Ramos (cell line): ENCODE measurements around the gene ENPP4.
"Not testable (repeated sequence)": the region's sequence is repeated elsewhere in the genome, so short reads cannot be mapped to it uniquely, and the experiment has no call there.

Experiments used
- in situ Hi-C: fragments of 300-500 bp; cut with MboI; formaldehyde crosslinking; loops from one replicate; pipeline ENCODE4 v1.14.3; 2022; ENCODE audit warnings: low sequenced_read_pairs; ENCODE audit not compliant: unreplicated experiment

The ENPP4 gene

DNA sequence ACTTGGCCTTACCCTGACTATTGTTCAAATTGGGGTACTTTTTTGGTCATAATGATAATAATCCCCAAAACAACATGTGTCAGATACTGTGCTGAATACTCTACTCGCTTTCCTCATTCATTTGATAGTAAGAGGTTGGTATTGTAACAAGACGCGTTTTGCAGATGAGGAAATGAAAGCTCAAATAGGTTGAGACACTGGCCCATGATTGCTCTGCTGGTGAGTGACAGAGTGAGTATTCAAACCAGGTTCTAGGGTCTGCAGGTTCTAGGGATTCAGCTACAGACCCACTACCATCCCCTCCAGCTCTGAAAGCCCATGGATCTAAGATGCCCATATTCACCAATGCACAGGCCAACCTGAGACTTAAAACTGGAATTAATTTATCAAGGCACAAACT is 1.3 kb upstream of the ENPP4 start:
- in situ Hi-C loops: no loop called here

DNA sequence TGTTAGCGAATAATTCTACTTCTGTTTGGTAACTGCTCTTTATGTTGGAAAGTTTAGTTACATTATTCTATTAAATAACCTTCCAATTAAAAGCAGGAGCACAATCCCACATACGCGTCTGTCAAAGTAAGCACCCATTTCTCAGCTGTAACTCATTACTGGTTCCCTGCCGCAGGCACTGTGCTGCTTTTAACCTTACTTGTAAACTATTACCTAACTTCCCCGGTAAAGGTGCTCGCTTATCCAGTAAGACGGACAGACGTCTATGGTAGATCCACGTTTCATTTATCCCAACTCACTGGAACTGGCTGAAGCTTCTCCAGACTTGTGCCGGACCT is 529 bp upstream of the ENPP4 start:
- in situ Hi-C loops: no loop called here

DNA sequence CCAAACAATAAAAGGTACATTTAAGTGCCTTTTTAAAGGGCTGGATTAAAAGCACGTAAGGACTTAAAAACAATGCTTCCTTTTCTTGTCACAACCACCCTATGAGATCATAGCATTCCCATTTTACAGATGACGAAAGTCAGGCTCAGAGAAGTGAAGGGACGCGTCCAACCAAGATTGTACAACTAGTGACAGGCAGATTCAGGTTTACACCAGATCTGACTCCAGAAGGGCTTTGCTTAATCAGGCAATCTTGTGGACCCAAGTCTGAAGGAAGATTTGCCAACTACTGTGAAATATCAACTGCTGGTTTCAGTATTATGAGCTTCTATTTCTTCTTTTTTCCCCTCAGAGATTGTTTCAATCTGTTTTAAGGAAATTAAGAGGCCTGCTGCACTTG is 877 bp downstream of the ENPP4 start:
- in situ Hi-C loops: no loop called here

DNA sequence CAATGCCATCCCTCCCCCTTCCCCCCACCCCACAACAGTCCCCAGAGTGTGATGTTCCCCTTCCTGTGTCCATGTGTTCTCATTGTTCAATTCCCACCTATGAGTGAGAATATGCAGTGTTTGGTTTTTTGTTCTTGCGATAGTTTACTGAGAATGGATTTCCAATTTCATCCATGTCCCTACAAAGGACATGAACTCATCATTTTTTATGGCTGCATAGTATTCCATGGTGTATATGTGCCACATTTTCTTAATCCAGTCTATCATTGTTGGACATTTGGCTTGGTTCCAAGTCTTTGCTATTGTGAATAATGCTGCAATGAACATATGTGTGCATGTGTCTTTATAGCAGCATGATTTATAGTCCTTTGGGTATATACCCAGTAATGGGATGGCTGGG is 1.5 kb downstream of the ENPP4 start:
- in situ Hi-C loops: not testable (repeated sequence)

DNA sequence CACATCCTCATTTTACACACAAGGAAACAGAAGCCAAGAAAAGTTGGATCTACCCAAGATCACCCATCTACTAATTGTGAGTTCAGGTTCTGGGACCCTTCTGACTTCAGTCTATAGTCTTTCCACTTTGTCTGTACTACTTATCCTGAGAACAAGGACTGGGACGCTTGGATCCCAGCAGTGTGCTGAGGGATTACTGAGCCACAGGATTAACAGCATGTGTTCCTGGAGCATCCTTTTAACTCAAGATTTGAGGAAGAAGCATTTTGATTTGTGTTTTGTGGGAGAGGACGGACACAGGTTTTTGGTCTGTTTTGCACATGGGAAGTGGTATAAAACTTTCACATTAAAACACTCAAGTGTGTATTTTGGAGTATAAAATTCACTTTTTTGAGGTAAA is 4.4 kb downstream of the ENPP4 start:
- in situ Hi-C loops: no loop called here

DNA sequence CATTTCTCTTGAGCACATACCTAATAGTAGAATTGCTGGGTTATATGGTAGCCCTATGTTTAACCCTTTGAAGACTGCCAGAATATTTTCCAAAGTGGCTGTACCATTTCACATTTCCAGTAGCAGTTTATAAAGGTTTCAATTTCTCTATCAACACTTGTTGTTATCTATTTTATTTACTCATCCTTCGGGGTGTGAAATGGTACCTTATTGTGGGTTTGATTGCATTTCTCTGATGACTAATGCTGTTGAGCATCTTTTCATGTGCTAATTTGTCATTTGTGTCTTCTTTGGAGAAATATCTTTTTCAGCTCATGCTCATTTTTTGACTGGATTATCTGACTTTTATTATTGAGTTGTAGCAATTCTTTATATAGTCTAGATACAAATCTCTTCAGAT is 5.4 kb downstream of the ENPP4 start:
- in situ Hi-C loops: no loop called here

DNA sequence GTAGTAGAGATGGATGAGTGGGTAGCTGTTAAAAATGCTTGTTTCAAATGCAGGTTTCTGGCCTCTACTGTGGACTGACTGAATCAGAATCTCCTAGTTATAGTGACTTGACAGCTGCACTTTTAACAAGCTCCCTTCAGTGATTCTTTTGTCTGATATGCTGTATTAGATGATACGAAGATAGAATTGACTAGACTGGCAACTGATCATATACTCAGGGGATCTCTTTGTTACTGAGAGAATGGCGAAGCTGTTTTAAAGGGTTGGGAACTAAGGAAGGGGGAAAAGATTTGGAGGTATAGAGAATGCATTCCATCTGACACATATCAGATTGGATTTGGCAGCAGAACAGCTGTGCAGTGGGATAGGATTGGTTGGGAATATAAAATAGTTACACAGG is 7.0 kb downstream of the ENPP4 start:
- in situ Hi-C loops: no loop called here

DNA sequence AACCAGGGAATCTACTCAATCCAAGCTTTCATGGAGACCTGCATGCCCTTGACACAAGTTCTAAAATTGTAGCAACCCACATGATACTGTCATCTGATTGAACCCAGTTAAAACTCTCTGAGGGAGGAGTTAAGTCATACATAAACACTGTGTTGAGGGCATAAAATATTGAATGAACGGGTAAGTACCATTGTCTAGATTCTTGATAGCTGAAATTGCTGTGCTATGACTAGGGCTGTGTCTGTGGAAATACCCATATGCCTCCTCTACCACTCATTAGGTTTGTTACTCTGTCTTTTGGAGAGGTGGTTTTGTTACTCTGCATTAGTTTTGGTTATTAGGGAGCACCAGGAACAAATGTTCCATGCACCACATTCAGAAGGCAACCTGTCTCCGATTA is 7.6 kb downstream of the ENPP4 start:
- in situ Hi-C loops: no loop called here

DNA sequence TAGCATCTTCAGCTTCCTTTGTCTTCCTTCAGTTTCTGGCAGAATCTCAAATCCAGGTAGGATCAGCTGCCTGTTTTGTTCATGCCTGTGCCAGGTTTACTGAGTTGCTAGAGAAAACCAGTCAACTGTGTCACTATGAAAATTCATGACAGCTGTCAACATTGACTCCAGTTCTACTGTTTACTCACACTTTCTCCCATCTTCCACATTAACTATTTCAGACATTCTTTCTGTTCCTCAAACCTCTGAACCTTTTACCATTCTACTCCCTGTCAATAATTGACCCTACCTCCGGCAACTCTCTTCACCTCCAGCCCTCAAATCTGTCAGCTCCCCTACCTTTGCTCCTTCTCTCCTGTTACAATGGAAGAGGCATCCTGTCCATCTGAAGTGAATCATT is 8.5 kb downstream of the ENPP4 start:
- in situ Hi-C loops: no loop called here

DNA sequence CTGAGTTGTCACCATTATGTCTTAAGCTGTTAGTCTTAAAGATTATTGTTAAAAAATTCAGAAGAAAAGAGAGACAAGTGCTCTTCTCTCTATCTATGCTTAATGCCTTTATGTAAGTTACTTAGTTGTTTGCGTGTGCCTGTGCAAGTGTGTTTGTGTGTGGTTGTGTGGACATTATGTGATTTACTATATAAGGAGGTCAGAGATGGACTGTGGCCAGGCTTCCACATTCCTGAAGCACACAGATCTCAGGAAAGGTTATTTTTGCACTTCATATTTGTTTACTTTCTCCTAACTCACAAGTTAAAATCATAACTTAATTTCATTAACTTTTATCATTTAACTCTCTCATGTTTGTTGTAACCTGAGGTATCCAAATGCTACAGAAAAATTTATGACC is 14.5 kb downstream of the ENPP4 start:
- in situ Hi-C loops: no loop called here

DNA sequence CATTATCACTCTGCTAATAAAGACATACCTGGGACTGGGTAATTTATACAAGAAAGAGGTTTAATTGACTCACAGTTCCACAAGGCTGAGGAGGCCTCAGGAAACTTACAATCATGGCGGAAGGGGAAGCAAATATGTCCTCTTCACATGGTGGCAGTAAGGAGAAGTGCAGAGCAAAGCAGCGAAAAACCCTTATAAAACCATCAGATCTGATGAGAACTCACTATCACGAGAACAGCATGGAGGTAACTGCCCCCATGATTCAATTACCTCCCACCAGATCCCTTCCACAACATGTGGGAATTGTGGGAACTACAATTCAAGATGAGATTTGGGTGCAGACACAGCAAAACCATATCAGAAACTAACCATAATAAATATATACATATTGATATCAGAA is 19.3 kb downstream of the ENPP4 start:
- in situ Hi-C loops: not testable (repeated sequence)

DNA sequence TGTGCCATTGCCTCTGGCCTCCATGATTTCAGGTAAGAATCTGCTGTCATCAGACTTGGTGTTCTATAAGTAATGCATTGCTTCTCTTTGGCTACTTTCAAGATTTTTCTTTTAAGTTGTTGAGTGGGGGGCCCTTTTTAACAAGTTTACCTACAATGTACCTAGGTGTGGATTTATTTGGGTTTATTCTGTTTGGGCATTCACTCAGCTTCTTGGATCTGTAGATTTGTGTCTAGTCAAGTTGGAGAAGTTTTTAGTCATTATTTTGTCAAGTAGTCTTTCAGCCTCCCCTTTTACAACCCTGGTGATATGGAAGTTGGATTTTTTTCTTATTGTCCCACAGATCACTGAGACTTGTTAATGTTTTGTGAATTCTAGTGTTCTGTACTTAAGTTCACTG is 26.9 kb downstream of the ENPP4 start:
- in situ Hi-C loops: no loop called here

DNA sequence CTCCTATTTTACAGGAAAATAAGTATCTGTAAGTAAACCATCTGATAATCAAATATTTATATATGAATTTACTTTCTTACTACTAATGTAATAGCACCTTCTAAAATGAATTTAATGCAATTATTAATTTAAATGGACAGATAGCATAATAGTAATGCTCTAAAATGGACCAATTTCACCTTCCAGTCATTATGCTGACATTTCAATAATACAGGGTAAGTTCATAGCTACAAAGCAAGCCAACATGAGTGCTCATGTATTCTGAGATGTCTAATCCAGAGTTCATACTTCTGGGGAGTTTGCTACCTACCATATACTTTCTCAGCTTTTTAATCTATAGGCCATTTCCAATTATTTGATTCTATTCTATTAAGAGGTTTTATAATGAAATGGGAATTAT is 29.4 kb downstream of the ENPP4 start:
- in situ Hi-C loops: no loop called here

DNA sequence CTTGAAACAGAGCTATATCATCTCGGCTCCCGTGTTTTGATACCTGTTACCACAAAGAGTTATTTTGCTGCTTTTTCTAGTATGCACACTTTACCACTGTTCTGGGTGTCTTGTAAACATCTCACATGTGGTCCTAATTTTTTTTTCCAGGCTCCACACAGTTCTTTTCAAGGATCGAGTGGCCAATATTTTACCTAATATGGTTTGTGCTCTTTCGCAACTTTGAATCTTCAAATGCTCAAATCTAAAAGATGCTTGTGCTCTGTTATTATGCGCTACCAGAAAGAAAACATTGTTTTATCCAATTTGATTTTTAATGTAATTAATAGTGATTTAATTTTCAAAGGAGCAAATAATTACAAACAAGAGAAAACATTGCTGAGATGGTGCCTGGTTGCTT is 30.3 kb downstream of the ENPP4 start:
- in situ Hi-C loops: no loop called here

DNA sequence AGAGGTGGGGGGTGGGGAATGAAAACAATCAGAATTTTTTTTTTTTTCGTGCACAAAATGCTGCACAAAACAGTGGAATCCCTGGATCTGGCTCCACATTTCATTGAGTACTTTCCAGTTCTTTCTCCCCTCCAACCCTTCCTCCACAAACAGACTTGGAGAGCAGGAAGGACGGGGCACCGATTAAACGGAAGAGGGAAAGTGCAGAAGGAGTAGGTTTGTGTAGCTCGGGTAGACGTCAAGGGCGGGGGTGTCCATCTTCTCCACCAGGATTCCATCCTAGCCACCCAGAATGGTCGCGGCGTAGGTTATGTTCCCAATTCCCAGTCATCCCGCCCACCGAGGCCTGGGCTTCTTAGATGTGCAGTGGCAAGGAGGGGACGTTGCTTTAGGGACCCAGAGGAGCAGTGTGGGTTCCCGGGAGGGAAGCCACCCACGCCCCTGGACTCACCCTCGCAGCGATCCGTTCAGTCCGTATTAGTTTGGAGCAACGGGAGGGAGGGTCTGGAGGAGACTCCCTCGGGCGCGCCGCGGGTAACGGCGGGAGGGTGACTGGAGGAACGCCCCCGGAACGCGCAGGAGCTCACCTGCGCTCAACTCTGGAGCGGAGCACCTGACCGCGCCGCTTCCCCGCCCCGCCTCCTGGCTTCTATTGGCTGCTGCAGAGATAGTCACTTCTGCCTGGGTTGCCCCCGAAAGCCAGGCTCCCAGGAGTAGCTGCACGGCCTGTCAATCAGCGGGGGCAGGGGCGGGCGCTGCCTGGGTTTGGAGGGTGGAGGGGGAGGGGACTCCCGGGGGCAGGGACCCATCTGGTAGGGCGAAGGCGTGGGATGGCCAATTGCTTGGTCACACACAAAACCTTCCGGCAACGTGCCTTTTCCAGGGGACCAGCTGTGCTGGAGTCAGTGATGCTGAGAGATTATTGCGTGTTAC is 40.8 kb downstream of the ENPP4 start, which contains the start of gene ENPP5:
TSS of gene ENPP5 (minus strand) at position 624 of the 933 bp plus-strand sequence. CDS start 2,718 bp downstream, outside the sequence.
- in situ Hi-C loops: no loop called here

DNA sequence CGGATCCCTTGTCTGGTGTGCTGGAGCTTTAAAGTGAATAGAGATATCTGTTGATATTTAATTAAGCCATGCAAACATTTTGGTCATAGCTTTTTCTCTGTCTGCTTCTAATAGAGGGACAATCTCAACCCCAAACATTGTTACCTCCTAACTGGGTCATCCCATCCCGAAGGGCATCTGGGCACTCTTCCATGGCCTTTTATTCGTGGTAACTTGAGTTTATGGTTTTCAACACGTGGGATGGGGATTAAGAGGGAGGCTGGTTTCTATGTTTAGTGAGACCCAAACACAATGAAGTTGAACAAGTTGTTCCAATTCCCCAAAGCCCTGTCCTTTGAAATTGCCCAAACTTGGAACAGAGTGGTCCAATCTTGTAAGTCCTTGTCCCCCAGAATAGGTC is 42.4 kb downstream of the ENPP4 start:
- in situ Hi-C loops: no loop called here

DNA sequence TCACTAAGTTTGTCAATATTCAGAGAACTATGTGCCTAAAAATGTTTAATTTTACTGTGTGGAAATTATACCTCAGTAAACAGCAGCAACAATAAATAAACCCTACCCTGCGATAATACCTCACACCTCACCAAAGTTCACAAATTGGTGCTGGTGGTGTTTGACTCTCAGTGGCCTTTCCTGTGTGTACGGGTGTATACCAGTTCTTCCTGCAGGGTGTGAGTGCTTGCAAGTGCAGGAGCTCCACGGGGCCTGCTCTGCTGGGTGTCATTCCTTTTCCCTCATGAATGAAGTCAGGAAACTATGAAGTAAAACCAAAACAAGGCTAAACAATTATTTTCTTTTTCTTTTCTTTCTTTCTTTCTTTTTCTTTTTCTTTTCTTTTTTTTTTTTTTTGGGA is 45.1 kb downstream of the ENPP4 start:
- in situ Hi-C loops: no loop called here

DNA sequence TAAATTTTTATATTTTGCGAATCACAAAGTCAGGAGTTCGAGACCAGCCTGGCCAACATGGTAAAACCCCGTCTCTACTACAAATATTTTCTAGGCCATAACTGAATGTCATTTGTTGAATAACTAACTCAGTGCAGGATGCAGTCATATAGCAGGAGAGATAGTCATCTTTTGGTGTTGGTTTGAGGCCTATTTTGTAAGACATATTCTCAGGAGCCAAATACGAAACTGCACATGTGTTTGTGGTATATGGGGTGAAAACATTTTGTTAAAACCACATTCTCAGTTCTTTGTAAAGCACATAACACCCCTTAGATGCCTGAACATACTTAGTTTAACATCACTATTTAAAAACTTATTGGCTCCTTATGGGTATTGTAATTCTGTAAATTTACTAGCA is 45.7 kb downstream of the ENPP4 start:
- in situ Hi-C loops: no loop called here

DNA sequence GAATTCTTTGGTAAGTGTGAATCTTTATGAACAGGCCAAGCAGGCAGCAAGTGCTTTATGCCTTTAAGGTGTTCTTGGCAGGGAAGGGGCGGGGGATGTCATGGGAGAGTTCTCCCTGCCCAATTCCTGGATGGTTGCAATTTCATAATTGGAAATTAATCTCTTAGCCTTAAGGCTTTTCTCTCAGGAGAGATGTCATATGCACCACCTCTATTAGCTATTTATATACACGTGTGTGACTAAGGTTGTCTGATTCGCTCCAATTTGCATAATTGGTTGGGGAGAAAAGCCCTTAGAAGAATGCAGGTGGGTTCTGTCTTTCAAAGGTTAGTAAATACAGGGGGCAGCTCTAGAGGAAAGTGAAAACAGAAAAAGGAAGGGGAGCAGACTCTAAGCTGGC is 46.2 kb downstream of the ENPP4 start:
- in situ Hi-C loops: no loop called here

DNA sequence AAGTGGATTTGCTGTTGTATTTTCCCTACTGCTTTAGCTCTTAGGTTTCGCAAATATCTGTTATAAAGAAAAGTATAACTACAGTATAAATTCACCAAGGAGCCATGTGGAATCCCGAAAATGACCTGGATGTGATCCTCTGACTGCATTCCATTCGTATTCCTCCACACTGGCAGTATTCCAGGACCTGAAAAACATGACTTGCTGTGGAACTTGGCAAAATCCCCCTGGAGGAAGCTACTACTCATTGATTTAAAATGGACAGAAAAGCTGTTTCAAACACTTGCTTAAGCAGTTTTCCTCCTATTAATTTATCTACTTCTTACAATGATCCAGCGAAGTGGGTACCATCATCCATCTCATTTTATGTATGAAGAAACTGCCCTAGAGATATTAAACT is 54.3 kb downstream of the ENPP4 start:
- in situ Hi-C loops: no loop called here

DNA sequence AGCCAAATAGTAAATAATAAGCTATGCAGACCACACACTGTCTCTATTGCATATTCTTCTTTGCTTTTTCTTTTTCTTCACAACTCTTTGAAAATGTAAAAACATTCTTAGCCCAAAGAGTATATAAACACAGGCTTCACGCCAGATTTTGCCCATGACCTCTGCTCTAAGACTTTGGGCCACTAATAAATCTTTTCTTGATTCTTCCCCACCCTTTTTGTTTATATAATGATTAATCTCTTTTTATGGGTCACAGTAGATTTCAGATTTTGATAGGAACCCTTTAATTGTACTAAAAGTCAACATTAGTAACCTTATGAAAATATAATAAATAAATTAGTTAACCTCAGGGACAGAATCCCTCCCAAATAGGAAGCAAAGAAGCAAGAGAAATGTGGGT is 56.8 kb downstream of the ENPP4 start:
- in situ Hi-C loops: no loop called here

DNA sequence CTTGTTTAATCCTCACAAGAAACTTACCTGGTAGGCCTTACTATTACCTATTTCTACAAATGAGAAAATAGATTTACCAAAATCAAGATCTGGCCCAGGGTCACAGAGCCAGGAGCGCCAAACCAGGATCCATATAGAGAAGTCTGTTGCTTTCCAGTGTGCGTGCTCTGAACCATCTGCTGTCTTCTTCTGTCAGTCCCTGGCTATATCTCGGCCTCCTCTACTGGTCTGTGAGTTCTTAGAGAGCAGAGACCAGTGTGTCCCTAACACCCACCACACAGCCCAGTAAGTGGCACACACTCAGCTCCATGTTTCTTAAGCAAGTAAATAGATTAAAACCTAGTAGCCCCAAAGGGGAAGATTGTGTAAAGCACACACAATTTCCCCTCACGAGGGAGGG is 59.9 kb downstream of the ENPP4 start:
- in situ Hi-C loops: no loop called here
